Stimulated activated CD4-positive, alpha-beta T cell treated with anti-CD3 and anti-CD28 coated beads, Interleukin-12 subunit alpha, Interleukin-12 subunit beta, amount 100 ng/mL, for 48 hours (primary cell): Measurements from ENCODE around the gene LMBR1.
"Not testable (repeated sequence)": the region's sequence is repeated elsewhere in the genome, so short reads cannot be mapped to it uniquely, and the experiment has no call there.

Source experiments
- DNase-seq, 3 donors: peaks; one replicate each; pipeline ENCODE4 v3.0.0-alpha.2; 2020; ENCODE audit warnings: low read depth in 2 of 3, low spot score in 1 of 3

Gene LMBR1

DNA sequence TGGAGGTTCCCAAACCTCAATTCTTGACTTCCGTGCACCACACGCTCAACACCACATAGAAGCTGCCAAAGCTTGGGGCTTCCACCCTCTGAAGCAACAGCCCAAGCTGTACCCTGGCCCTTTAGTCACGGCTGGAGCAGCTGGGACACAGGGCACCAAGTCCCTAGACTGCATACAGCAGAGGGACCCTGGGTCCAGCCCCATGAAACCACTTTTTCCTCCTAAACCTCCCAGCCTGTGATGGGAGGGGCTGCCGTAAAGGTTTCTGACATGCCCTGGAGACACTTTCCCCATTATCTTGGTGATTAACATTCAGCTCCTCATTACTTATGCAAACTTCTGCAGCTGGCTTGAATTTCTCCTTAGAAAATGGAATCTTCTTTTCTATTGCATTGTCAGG is 194.5 kb downstream of the LMBR1 start:
- not testable (repeated sequence) for DNase-seq

DNA sequence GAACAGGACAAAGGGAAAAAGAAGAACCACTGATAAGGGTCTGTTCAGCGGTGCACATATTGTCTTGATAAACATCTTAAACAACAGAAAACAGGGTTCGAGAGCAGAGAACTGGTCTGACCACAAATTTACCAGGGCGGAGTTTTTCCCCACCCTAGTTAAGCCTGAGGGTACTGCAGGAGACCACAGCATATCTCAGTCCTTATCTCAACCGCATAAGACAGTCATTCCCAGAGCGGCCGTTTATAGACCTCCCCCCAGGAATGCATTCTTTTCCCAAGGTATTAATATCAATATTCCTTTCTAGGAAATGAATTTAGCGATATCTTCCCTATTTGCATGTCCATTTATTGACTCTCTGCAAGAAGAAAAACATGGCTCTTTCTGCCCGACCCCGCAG is 195.7 kb downstream of the LMBR1 start:
- not testable (repeated sequence) for DNase-seq

GRCh38 chr7:156693627-156694026 is 199.4 kb downstream of the LMBR1 start:
- DNase-seq = no peak

DNA sequence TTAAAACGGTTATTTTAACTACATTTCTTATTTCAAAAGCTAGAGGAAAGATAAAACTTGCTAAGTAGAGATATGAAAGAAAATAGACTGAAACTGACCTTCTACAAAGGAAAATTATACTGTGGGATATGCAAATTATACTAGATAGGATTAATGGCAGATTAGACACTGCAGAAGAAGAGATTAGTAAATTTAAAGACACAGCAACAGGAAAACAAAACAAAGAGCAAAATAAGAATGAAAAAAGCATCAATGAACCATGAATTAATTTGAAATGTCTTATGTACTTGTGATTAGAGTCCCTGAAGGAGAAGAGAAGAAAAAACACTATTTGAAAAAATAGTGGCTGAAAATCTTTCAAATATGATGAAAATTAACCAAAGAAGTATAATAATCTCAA is 200.1 kb downstream of the LMBR1 start:
- no peak for DNase-seq

DNA sequence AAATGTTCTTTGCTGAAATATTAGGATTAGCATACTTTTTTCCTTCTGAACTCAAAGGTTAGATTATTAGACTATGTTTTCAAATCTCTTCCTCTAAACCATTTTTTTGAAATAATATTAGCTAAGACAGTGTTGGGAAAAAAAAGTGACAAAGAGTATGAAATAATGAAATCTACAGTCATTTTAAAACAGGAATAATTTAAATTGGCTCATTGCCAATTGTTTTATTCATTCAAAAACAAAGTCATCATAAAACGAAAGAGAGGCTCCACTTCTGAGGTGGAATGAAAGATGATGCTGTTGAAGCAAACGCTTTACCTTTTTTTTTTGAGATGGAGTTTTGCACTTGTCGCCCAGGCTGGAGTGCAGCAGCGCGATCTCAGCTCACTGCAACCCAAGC is 201.2 kb downstream of the LMBR1 start:
- no peak for DNase-seq

- no peak for DNase-seq
Observed at GRCh38 chr7:156684661-156685060, 208.3 kb downstream of the LMBR1 start.

- no peak for DNase-seq
Observed at GRCh38 chr7:156684251-156684650, 208.7 kb downstream of the LMBR1 start.

- DNase-seq = no peak
Observed at GRCh38 chr7:156682928-156683327, 210.1 kb downstream of the LMBR1 start.

DNA sequence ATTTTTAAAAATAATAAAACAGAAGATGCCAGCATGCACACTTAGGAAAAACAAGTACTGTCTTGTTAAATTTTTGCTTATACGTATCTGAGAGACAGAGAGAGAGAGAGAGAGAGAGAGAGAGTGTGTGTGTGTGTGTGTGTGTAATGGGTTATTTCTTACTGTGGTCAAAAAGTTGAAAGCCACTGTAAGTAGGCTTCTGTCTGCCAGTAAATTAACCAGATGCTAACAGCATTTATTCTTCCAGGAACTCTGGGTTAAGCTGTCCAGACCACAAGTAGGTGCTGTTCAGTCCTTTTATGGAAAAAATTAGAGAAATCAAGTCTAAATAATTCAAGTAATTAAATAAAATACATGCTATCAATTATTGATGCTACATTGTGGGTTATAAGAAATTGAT is 212.7 kb downstream of the LMBR1 start:
- DNase-seq = no peak

GRCh38 chr7:156677374-156678054 is 215.5 kb downstream of the LMBR1 start:
- DNase-seq = no peak

- no peak for DNase-seq
Observed at GRCh38 chr7:156676263-156676662, 216.7 kb downstream of the LMBR1 start.

- DNase-seq = no peak
Observed at GRCh38 chr7:156675721-156676120, 217.3 kb downstream of the LMBR1 start.

GRCh38 chr7:156673902-156674301 is 219.1 kb downstream of the LMBR1 start:
- DNase-seq = no peak

DNA sequence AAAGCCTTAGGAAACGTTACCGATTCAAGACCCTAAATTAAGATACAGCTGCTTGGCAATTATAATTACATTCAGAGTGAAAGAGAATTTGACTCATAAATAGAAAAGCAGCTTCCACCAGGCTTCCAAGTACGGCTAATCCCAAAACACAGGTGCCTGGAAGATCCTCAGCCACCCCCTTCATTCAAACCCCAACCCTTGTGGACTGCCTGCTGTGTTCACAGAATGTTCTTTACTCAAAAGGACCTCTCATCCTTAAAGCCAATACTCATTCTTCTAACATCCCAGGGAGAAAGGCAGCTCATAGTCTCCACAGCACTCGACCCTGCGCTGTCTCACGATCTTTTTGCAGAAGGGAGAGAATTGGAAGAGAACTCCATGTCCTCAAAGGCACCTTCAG is 219.5 kb downstream of the LMBR1 start:
- DNase-seq = no peak

DNA sequence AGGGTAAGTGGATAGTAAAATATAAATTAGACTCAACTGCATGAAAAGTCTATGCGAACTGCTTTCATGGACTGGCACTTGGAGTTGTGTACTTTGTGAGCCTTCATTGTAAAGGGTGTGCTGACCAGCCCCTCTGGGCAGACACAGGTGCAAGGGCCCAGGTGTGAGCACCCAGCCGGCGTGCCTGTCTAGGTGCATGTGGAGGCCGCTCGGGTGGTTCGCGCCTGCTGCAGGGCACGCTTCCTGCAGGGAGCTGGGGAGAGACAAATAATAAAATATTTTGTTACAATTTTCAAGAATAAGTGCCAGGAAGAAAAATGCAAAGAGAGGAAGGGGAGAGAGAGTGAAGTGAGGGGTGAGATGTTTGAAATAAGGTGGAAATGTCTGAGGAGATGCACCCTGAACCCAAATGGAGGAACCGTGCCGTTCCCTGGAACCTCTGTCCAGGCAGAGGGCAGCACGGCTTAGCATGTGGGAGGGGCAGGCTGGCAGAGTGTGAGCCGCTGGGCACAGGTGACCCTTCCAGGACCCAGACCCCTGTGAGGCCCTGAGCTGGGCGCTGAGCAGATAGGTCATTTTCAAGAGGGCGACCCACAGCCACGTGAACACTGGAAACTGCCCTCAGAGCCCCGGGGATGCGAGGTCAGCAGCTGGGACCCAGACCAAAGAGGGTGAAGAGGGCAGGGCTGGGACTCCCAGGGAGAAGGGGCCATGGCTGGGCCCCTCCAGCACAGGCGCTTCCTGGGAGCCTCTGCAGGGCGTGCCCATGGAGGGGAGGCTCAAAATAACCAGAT is 223.8 kb downstream of the LMBR1 start:
- no peak for DNase-seq

DNA sequence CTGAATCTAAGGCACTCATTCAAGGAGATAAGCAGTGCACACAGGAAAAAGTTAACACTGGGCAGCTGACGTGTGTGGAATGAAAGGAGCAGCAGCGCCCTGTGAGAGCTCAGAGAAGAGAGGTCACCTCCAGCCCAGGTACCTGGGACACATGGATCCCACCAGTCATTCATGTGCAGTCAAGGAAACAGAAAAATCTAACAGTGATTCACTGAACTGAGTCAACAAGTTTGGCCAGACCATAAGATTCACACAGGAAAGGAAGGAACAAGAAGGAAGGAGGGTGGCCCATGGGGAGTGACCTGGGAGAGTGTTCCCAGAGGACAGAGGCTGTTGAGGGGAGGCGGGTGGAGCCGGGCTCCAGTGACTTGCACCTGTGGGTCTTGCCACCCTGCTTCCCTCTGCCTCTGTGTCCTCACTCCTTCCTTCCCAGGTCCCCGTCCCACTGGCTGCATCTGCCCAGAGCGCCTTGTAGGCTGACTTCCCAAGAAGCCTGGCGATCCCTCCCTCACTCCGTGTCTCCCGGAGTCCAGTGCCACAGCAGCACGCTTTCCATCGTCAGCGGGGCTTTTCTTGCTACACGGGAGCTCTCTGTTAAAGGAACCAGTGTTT is 224.7 kb downstream of the LMBR1 start:
- no peak for DNase-seq

DNA sequence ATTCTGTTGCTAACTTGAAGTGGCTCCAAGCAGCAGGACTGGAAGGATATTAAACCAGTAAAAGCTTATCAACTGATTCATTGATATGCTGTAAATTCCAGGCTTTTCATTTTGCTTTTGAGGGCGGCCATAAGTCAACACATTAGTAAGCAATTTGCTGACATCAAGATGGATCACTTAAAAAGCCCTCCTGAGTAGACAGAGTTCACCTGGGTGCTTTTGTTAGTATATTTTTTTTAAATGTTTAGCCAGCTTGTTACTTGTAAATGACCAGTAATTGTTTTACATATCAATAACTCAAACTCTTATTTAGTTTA is 225.9 kb downstream of the LMBR1 start:
- DNase-seq = no peak

GRCh38 chr7:156666368-156667109 is 226.4 kb downstream of the LMBR1 start:
- DNase-seq = no peak

DNA sequence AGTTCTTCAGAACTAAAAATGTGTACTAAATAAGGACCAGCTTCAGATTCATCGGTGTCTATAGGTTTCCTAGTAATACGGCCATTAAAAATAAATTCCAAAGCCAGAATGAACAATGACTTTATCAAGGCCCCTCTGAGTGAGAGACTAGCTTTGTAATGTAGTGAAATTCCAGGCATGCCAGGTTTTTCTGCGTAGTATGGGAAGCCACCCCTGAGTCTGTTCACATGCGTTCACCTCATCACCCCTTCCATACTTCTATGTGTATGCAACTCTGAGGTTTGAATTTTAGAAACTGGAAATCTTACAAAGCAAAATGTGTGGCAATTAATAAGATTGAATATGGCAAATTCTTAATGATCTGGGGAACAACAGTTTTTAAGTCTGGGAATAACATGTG is 227.9 kb downstream of the LMBR1 start:
- no peak for DNase-seq

DNA sequence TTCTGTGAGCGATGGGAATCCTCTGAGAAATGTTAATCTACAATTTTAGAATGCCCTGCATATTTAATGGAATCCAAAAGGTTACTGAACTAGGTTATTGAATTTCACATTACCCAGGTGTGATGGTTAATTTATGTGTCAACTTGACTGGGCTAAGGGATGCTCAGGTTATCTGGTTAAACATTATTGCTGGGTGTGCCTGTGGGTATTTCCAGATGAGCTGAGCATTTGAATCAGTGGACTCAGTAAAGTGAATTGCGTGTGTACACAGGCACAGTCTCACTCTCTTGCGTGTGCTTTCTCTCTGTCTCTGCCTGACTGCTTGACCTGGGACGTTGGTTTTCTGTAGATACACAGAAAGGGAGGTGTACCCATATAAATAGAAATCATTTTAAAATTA is 230.7 kb downstream of the LMBR1 start:
- no peak for DNase-seq

DNA sequence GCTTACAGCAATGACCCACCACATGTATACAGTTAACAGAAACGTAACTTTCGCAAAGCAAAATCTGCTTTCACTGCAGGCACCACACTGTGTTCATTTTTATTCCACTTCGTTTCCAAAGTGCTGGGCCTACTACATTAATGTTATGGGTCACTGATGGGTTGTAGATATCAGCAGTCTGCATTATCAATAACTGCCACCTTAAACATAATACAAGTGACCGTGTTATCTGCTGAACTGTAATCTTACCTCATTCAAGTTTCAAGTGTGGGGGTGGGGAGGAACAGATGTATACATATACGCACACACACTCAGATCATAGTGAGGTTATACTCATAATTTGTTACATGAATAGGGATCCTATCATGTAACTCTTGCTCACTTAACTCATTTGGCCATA is 231.3 kb downstream of the LMBR1 start:
- DNase-seq = no peak

DNA sequence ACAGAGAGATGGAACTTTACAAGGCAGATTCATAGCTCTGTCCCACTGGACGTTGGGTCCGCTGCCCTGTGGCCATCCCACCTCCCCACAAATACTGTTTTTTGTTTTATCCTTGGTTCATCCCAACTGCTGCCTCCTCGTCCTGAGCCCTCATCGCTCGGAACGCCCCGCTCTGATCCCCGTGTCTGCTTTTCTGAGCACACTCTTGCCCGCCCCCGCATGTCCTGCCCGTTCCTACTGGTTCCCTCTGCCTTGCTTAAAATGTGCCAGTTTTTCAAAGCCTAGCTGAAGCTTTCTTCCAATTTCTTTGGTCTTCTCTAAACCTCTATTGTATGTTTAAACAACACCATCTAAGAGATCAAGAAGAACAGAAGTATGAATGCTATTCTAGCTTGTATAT is 233.0 kb downstream of the LMBR1 start:
- DNase-seq = no peak
